Fibroblast of skin of left biceps (primary cell): ENCODE measurements around the gene PRKACA.

Source experiments
- DNase-seq, 2 experiments: peaks; one replicate each; pipeline ENCODE4 v3.0.0-alpha.2; 2013; ENCODE audit warnings: low read depth in 2 of 2

Gene PRKACA

GRCh38 chr19:14093117-14093823 lies 24.3 kb downstream of the PRKACA start:
- DNase-seq = no peak

- no peak for DNase-seq
Measured at GRCh38 chr19:14091813-14092462, 25.6 kb downstream of the PRKACA start.

DNA sequence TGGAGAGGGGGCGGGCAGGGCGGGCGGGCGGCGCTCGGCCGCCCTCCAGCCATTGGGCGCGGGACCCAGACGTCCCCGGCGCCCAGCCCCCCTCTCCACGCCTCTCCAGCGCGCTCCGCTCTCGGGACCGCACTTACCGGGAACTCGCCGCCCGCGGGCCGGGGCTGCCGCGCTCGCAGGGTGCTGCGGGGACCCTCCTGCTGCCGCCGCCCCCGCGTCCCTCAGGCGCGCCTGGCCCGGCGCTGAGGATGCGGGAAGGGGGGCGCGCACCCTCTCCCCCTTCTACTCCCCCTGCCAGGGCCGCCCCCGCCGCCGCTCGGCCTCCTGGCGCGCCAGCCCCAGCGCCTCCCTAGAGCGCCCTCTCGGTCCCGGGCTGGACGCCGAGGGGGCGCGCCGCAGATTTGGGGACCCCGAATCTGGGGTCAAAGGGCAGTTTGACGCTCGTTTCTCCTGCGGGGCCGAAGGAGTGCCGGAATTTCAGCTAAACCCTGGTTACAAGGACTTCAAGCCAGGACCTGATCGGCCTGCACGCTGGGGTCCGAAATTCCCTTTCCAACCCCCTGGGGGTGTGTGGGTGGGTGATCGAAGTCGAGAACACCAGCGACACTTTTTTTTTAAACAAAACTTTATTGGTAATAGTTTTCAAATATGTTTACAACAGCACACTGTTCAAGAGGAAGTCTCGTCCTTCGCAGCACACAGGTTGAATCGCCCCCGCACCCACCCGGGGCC lies 26.3 kb downstream of the PRKACA start:
- DNase-seq = peak; percentile 23 to 31

DNA sequence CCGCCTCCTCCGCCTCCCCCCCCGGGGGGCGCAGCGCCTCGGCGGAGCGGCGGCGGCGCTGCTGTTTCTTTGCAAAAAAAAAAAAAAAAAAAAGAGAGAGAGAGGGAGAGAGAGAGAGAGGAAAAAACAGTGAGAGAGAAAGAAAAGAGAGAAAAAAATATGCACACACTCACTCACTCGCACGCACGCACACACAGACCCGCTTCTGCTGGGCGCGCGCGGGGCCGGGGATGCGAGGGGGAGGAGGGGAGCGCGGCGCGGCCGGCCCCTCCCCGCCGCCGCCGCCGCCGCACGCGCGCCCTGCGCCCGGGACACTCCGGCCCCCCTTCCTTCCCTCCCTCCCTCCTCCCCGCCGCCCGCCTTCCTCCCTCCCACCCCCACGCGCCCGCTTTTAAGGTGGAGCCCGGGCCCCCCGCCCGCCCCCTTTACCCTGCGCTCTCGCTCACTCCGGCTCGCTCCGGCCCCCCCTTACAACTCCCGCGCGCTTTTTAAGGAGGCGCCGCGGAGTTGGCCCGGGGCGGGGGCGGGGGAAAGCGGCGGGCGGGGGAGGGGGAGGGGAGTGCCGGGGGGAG lies 27.0 kb downstream of the PRKACA start, which contains the start of gene SAMD1:
Gene SAMD1, minus strand, starts transcription at position 243 of the 572 bp plus-strand sequence.
- peak; percentile 84 to 87 for DNase-seq

DNA sequence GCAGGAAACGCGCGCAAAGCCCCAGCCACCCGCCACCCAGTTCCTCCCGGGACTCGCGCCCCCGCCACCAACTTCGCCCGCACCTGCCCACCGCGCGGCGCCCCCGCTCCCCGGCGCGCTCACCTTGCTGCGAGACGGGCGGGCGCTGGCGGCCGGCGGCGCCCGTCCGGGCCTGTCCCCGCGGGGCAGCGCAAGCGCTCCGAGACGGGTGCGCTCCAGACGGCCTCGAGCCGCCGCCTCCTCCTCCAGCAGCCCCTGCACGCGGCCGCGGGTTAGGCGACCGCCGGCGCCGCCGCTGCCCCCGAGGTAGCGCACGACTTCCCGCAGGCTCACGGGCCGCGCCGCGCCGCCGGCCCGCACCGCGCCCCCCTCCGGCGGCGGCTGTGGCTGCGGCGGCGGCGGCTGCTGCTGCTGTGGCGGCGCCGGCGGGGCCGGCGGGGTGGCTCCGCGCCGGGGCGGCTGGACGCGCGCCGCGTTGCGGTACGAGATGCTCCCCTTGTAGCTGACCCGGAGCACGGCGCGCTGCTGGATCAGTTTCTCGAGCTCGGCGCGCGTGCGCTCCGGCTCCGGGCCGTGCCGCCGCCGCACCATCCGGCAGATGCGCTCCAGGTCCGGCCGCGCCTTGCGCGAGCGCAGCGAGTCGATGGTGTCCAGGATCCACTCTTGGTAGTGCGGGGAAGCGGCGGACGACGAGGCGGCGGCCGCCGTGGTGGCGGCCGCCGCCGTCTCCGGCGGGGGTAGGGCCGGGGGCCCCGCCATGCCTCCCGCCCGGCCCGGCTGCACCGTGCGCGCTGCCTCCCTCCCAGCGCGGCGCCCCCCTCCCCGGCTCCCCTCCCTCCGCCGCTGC lies 27.7 kb downstream of the PRKACA start:
- peak in 1 of 2 experiments; percentile 20 for DNase-seq

- DNase-seq = no peak
Measured at GRCh38 chr19:14089412-14089661, 28.2 kb downstream of the PRKACA start.

DNA sequence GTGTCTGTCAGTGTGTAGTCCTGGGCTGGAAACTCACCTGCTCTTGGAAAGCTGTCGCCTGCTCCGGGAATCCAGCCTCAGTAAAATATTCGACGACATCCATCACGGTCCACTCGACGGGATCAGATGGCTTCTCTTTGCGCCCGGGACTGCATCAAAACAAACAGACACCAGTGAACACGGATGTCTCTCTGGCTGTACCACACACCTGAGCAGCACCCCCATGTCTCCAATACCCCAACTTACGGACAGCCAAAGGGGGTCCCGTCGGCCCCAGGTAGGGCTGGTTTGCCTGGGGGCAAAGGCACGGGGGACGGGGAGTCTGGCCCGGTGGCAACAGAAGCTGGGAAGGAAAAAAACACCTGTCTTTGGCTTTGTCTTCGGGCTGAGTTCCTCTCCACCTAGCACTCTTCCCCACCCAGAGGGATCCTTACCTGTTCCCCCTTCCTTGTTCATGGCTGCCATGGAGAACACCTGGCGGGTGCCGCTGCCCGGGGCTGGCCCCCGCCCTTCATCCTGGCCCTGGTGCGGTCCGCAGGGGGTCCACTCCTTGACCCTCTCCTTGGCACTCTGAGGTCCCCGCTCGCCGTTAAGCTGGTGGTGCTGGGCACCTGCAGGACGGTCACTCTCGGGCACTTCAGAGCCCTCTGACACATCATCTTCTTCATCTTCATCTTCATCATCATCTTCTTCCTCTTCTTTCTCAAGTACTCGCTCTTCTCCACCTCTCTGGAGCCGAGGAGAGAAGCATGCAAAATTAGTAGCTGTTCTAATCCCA lies 28.7 kb downstream of the PRKACA start:
- DNase-seq = no peak

GRCh38 chr19:14086098-14086497 lies 31.5 kb downstream of the PRKACA start:
- no peak for DNase-seq

DNA sequence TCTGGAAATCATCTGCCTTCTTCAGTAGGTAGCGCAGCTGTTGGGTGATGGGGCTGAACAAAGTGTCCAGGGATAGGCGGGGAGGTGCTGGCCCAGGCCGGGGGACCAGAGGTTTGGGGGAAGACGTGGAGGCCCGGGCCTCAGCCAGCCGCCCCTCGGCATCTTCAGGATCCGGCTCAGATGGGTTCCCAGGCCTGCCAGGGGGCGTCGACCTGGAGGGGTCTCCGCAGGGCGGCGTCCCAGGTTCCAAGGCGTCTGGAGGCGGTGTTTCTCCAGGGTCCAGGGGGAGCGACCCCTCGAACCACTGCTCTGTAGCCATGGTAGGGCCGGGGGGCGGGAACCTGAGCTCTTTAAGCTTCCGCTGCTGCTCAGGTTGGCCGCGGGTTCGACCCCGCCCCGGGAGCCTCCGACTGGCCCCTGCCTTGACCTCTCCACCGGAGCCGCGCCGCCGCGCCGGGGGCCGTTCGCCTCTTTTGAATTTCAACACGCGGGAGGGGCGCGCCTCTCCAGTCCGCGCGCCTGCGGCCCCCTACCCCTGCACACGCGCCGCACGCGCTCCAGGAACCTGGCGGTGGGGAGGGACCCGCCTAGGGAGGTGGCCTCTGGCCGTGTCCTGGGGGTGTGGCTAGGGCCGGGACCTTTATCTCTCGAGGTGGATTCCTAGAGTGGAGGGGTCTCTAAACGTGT lies 32.1 kb downstream of the PRKACA start, which contains the start of gene C19orf67:
Gene C19orf67, minus strand, starts transcription at position 475 of the 687 bp plus-strand sequence. Its CDS starts 156 bp downstream, at position 319.
- DNase-seq = no peak

GRCh38 chr19:14082675-14082960 lies 34.9 kb downstream of the PRKACA start:
- DNase-seq = no peak

GRCh38 chr19:14081797-14082674 lies 35.5 kb downstream of the PRKACA start:
- DNase-seq = no peak

- peak; percentile 99 for DNase-seq
Measured at GRCh38 chr19:14080887-14081796, 36.4 kb downstream of the PRKACA start.

GRCh38 chr19:14078411-14078810 lies 39.2 kb downstream of the PRKACA start:
- DNase-seq = no peak

DNA sequence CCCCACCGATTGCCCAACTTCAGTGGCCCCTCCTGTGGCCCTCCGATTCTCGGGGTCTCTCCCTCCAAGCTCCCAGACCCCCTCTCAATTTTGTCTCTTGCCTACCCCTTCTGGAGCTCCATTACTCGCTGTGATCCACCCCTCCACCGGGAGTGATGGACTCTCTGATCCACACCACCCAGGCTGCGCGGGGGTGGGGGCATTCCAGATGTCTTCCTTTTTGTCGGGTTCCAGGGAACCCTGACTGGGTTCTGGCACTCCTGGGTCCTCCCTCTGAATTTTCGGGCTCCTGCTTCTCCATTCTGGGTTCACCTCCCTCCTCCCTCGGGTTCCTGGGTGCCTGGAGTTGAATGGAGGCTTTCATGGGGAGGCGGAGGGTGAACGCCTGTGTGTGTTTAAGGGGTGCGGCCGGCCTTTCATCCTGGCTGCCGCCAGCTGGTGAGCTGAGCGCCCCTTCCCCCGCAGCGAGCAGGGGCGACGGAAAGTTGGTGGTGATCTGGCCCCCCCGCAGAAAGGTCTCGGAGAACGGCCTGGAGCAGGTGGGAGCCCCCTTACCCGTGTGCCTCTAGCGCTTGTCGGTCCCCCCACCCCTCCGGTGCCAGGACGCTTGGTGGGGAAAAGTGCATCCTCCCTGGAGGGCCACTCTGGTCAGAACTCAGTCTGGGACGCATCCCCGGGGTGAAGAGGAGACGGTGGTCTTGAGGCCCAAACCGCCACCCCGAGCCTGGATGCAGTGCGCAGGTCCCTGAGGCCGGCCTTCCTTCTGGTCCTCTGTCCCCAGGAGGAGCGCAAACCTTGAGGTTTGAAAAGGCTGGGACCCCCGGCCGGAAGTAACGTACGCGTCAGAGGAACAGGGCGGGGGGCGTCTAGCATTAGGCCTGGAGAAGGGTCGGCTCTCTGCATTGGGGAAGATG lies 43.4 kb downstream of the PRKACA start:
- DNase-seq = no peak

DNA sequence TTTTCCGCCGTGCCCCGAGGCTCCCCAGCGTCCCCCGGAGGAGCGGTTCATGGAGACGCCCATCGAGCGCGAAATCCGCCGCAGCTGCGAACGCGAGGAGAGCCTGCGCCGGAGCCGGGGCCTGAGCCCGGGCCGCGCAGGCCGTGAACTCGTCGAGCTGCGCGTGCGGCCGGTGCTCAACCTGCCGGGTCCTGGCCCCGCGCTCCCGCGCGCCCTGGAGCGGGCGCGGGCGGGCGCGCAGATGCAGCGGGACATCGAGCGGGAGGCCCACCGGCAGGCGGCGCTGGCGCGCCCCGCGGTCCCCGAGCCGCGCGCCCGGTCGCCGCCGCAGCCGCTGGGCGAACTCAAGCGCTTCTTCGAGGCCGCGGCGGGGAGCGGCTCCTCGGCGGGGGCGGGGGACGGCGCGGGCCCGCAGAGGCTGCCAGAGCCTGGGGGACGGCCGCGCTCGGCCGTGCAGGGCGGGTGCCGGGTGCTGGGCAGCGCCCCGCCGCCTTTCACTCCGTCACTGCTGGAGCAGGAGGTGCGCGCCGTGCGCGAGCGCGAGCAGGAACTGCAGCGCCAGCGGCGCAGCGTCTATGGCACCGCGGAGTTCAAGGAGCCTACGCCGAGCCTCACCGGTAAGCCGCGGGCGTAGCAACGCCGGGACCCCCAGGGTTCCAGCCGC lies 44.2 kb downstream of the PRKACA start:
- peak; percentile 25 to 32 for DNase-seq

GRCh38 chr19:14072535-14073260 lies 44.9 kb downstream of the PRKACA start, which contains the start of gene MISP3:
TSS of gene MISP3 (plus strand) at chr19:14072786. CDS start at chr19:14073310, 524 bp downstream.
- DNase-seq = no peak
